ELR (cell line): ENCODE measurements around the gene CUL5.
"Not testable (repeated sequence)": the region's sequence is repeated elsewhere in the genome, so short reads cannot be mapped to it uniquely, and the experiment has no call there.

ENCODE experiments used
- DNase-seq: peaks from one replicate; pipeline ENCODE4 v3.0.0-alpha.2; 2015; ENCODE audit warnings: low read depth

CUL5 gene

GRCh38 chr11:108115500-108116140, 106.9 kb downstream of the CUL5 start:
- peak; percentile 81 for DNase-seq

- peak; percentile 76 for DNase-seq
These were observed 109.2 kb downstream of the CUL5 start for GRCh38 chr11:108117746-108118371.

GRCh38 chr11:108120936-108121273, 112.2 kb downstream of the CUL5 start:
- DNase-seq: not testable (repeated sequence)

- DNase-seq: peak; percentile 93
These were observed 112.8 kb downstream of the CUL5 start, which contains the start of gene ACAT1 for GRCh38 chr11:108121274-108122155. TSS of gene ACAT1 (plus strand) at chr11:108121567. CDS start at chr11:108121607, 40 bp downstream.

GRCh38 chr11:108122166-108122628, 113.5 kb downstream of the CUL5 start:
- DNase-seq: peak; percentile 41

- no peak for DNase-seq
These were observed 116.4 kb downstream of the CUL5 start for GRCh38 chr11:108125096-108125495.

GRCh38 chr11:108128772-108129171, 120.1 kb downstream of the CUL5 start:
- DNase-seq: no peak

- no peak for DNase-seq
These were observed 123.3 kb downstream of the CUL5 start for GRCh38 chr11:108131993-108132392.

- DNase-seq: not testable (repeated sequence)
These were observed 124.4 kb downstream of the CUL5 start for GRCh38 chr11:108132993-108133538.

- peak; percentile 15 for DNase-seq
These were observed 127.3 kb downstream of the CUL5 start for GRCh38 chr11:108135845-108136544.

GRCh38 chr11:108137212-108137611, 128.5 kb downstream of the CUL5 start:
- DNase-seq: no peak

- no peak for DNase-seq
These were observed 133.6 kb downstream of the CUL5 start for GRCh38 chr11:108142304-108142703.

GRCh38 chr11:108144615-108145014, 135.9 kb downstream of the CUL5 start:
- no peak for DNase-seq

GRCh38 chr11:108147150-108147549, 138.5 kb downstream of the CUL5 start:
- no peak for DNase-seq

- DNase-seq: no peak
These were observed 139.9 kb downstream of the CUL5 start for GRCh38 chr11:108148556-108148955.

- no peak for DNase-seq
These were observed 145.9 kb downstream of the CUL5 start for GRCh38 chr11:108154591-108154990.
